K562 (cell line): ENCODE measurements around the gene KCTD16. TPM values are rescaled to one million over a fixed set of nuclear protein-coding genes. Genes with fewer than 3 reads are reported as not detected.

Experiments used
- ATAC-seq: fragments of 200-7000 bp; cut with Tn5 transposase; 3 replicates; pipeline ENCODE4 v1.9.1; 2020; ENCODE audit warnings: moderate library complexity
- BruUV-seq: library from RNA; stranded (reverse); fragments of 400-500 nt; replicated peaks from 2 replicates; lab custom pipeline; 2021; lab: Mats Ljungman, UMichigan
- CTCF ChIA-PET: fragments of 300-600 bp; formaldehyde crosslinking; extraction: SDS; loops from one replicate; lab custom pipeline; 2021; ENCODE audit warnings: low intra/inter-chr PET ratio; lab: Yijun Ruan, JAX
- POLR2A ChIA-PET: fragments of 300-600, 350-650 bp; sonication (Branson Sonifier 250); formaldehyde crosslinking; extraction: SDS; loops from one replicate; lab custom pipeline; 2021; ENCODE audit warnings: antibody characterized with exemption, inconsistent platforms; lab: Yijun Ruan, JAX
- DNase-seq, 4 experiments: peaks; one replicate each; pipeline versions ENCODE4 v3.0.0 to v3.0.0-alpha.2; 2011 to 2018; ENCODE audit warnings: low spot score in 3 of 4, mixed read lengths in 3 of 4; ENCODE audit errors: extremely low read depth in 1 of 4
- FAIRE-seq: peaks from 2 replicates; lab custom pipeline; 2011; peaks lifted over from hg19 to GRCh38; lab: Jason Lieb, UNC
- H2AFZ ChIP-seq: 2 replicates; pipeline ENCODE4 v1.6.0; 2011; ENCODE audit warnings: low read depth, low read length, control low read depth, inconsistent platforms
- H3K27ac ChIP-seq: fragments of 200-600 bp; 3 replicates; pipeline ENCODE4 v1.8.0; 2011; ENCODE audit warnings: low read depth, mild to moderate bottlenecking, control low read depth, inconsistent platforms, low read length, moderate library complexity, mixed read lengths; ENCODE audit errors: extremely low read depth
- H3K27me3 ChIP-seq, 2 experiments: fragments of 300-600 bp in 1 of 2; 2 replicates in 1 of 2; 3 replicates in 1 of 2; pipeline versions ENCODE4 v1.6.0 to v1.8.0; 2011; ENCODE audit warnings: inconsistent platforms in 2 of 2, low read length in 2 of 2, mild to moderate bottlenecking in 1 of 2, mixed read lengths in 1 of 2, moderate library complexity in 1 of 2; ENCODE audit not compliant: control insufficient read depth in 2 of 2, insufficient read depth in 2 of 2
- H3K36me3 ChIP-seq: fragments of 300-600 bp; 3 replicates; pipeline ENCODE4 v1.8.0; 2011; ENCODE audit warnings: mild to moderate bottlenecking, low read length, inconsistent platforms; ENCODE audit not compliant: control insufficient read depth, insufficient read depth
- H3K4me1 ChIP-seq, 2 experiments: fragments of 200-600 bp in 1 of 2; replicated peaks in 1 of 2; 2 replicates in 1 of 2; 3 replicates in 1 of 2; pipeline versions ENCODE4 v1.5.1 to v1.8.0; 2011; ENCODE audit warnings: inconsistent platforms in 2 of 2, low read length in 2 of 2, mild to moderate bottlenecking in 1 of 2, mixed read lengths in 1 of 2, moderate library complexity in 1 of 2; ENCODE audit not compliant: control insufficient read depth in 2 of 2, insufficient read depth in 2 of 2
- H3K4me2 ChIP-seq: 2 replicates; pipeline ENCODE4 v1.6.1; 2011; ENCODE audit warnings: low read length, control low read depth, inconsistent platforms, mixed read lengths; ENCODE audit not compliant: insufficient read depth
- H3K4me3 ChIP-seq: fragments of 200-600 bp; sonication (generic), shearing (Covaris generic); 2 replicates; pipeline ENCODE4 v1.5.1; 2016; ENCODE audit warnings: control low read depth, inconsistent platforms
- H3K79me2 ChIP-seq: fragments of 200-600 bp; 3 replicates; pipeline ENCODE4 v1.8.0; 2011; ENCODE audit warnings: low read length, inconsistent platforms; ENCODE audit not compliant: control insufficient read depth, insufficient read depth
- H3K9ac ChIP-seq, 2 experiments: 2 replicates each; pipeline versions ENCODE4 v1.6.0 to v1.6.1; 2011; ENCODE audit warnings: low read depth in 2 of 2, low read length in 2 of 2, control low read depth in 1 of 2, inconsistent platforms in 1 of 2, mild to moderate bottlenecking in 1 of 2, mixed read lengths in 1 of 2; ENCODE audit not compliant: insufficient read depth in 1 of 2
- H3K9me1 ChIP-seq: one replicate; pipeline ENCODE4 v1.6.0; 2011; ENCODE audit warnings: inconsistent platforms, mild to moderate bottlenecking, low read length, moderate library complexity; ENCODE audit not compliant: control insufficient read depth, insufficient read depth
- H3K9me3 ChIP-seq: replicated peaks from 2 replicates; pipeline ENCODE4 v1.5.1; 2011; ENCODE audit warnings: low read depth, low read length, inconsistent platforms; ENCODE audit not compliant: control insufficient read depth, insufficient read depth
- H4K20me1 ChIP-seq: replicated peaks from 2 replicates; pipeline ENCODE4 v1.6.1; 2011; ENCODE audit warnings: low read length, inconsistent platforms, mixed read lengths; ENCODE audit not compliant: control insufficient read depth, insufficient read depth
- CBX1 ChIP-seq: sonication (generic); IDR thresholded peaks from 2 replicates; pipeline ENCODE4 v1.6.1; 2016; ENCODE audit warnings: antibody characterized with exemption, low read depth, mild to moderate bottlenecking
- HDAC3 ChIP-seq: fragments of 450-650 bp; IDR thresholded peaks from 2 replicates; pipeline ENCODE4 v1.6.1; 2018; ENCODE audit warnings: borderline replicate concordance, mild to moderate bottlenecking, moderate library complexity; ENCODE audit not compliant: partially characterized antibody
- HINFP ChIP-seq: fragments of 450-650 bp; conservative IDR thresholded peaks from 2 replicates; pipeline ENCODE4 v1.6.1; 2016; ENCODE audit warnings: missing genetic modification characterization, low read depth, mild to moderate bottlenecking, control low read depth, missing compliant biosample characterization
- IFI16 ChIP-seq: fragments of 250-450 bp; sonication (Bioruptor Pico); IDR thresholded peaks from 2 replicates; pipeline ENCODE4 v2.1.2; 2022; ENCODE audit warnings: mild to moderate bottlenecking, inconsistent platforms
- MCM3 ChIP-seq: fragments of 450-650 bp; IDR thresholded peaks from 2 replicates; pipeline ENCODE4 v1.6.1; 2016
- MIER1 ChIP-seq: fragments of 450-650 bp; IDR thresholded peaks from 2 replicates; pipeline ENCODE4 v1.6.1; 2016; ENCODE audit warnings: antibody characterized with exemption, mild to moderate bottlenecking, low read depth
- MXI1 ChIP-seq: IDR thresholded peaks from 2 replicates; pipeline ENCODE4 v1.6.1; 2011; ENCODE audit warnings: low read depth, mild to moderate bottlenecking, improper control_type of control experiment, low read length
- NFYB ChIP-seq: IDR thresholded peaks from 2 replicates; pipeline ENCODE4 v1.6.1; 2011; ENCODE audit warnings: mild to moderate bottlenecking, moderate library complexity; ENCODE audit not compliant: insufficient read length; ENCODE audit errors: extremely low read depth
- PHTF2 ChIP-seq: fragments of 250-450 bp; sonication (Bioruptor Pico); IDR thresholded peaks from 2 replicates; pipeline ENCODE4 v1.5.0; 2021; ENCODE audit warnings: mild to moderate bottlenecking
- POLR2A ChIP-seq: fragments of 450-650 bp; conservative IDR thresholded peaks from 2 replicates; pipeline ENCODE4 v1.6.1; 2016
- PRMT5 ChIP-seq: sonication (generic); formaldehyde crosslinking; IDR thresholded peaks from 2 replicates; pipeline ENCODE4 v1.5.0; 2020; ENCODE audit warnings: missing genetic modification reagents
- RHOXF2B ChIP-seq: fragments of 250-450 bp; sonication (Bioruptor Pico); conservative IDR thresholded peaks from 2 replicates; pipeline ENCODE4 v1.5.1; 2021
- SMARCA4 ChIP-seq: fragments of 450-650 bp; IDR thresholded peaks from 2 replicates; pipeline ENCODE4 v1.6.1; 2016
- TFE3 ChIP-seq: fragments of 450-650 bp; formaldehyde crosslinking; IDR thresholded peaks from 2 replicates; pipeline ENCODE4 v1.4.0; 2020; ENCODE audit warnings: mild to moderate bottlenecking, mixed read lengths
- THRAP3 ChIP-seq: fragments of 450-650 bp; IDR thresholded peaks from 2 replicates; pipeline ENCODE4 v1.6.1; 2016; ENCODE audit warnings: mild to moderate bottlenecking, inconsistent platforms, borderline replicate concordance
- ZBTB26 ChIP-seq: fragments of 450-650 bp; formaldehyde crosslinking; IDR thresholded peaks from 2 replicates; pipeline ENCODE4 v1.4.0; 2022; ENCODE audit warnings: missing genetic modification characterization
- ZEB2 ChIP-seq: fragments of 450-650 bp; IDR thresholded peaks from 2 replicates; pipeline ENCODE4 v1.6.1; 2016
- ZNF133 ChIP-seq: fragments of 250-450 bp; sonication (Bioruptor Pico); IDR thresholded peaks from 2 replicates; pipeline ENCODE4 v1.4.0; 2020; ENCODE audit warnings: mild to moderate bottlenecking
- ZNF79 ChIP-seq: fragments of 250-450 bp; sonication (Bioruptor Pico); IDR thresholded peaks from 2 replicates; pipeline ENCODE4 v1.4.0; 2020; ENCODE audit warnings: low read depth, mild to moderate bottlenecking, moderate library complexity
- WGBS: fragments of 100-300 bp; shearing (Covaris generic); methylation state at CpG from one replicate; pipeline ENCODE4 v1.1.6; 2016; ENCODE audit warnings: low coverage, mixed read lengths; ENCODE audit not compliant: insufficient coverage; ENCODE audit errors: missing lambda C conversion rate; 5-methylcytosine and 5-hydroxymethylcytosine counted together
- in situ Hi-C: fragments of 300-500 bp; cut with MboI; formaldehyde crosslinking; loops from 4 replicates; pipeline ENCODE4 v1.15.0; 2018; ENCODE audit warnings: inconsistent platforms, mixed read lengths
- intact Hi-C: fragments of 100-400 bp; cut with micrococcal nuclease; formaldehyde crosslinking; loops from 2 replicates; pipeline ENCODE4 v1.14.2; 2022
- polyA plus RNA-seq, 8 experiments: library from polyadenylated mRNA; depleted of rRNA in 4 of 8; stranded (reverse) in 5 of 8; unstranded in 3 of 8; fragments of >200 nt; fragmentation: Nextera tagmentation in 2 of 8; fragmentation: Illumina TruSeq in 1 of 8; extraction: Ambion mirVana in 2 of 8; extraction: Trizol in 1 of 8; gene quantifications; 2 replicates each; pipeline versions ENCODE4 v1.2.1 to v1.2.3, GENCODE V29; 2011 to 2014; ENCODE audit warnings: inconsistent platforms in 1 of 8, missing spikeins in 1 of 8
- total RNA-seq, 7 experiments: library from RNA; depleted of rRNA in 6 of 7; stranded (reverse); fragments of >200 nt in 6 of 7; fragmentation: Illumina TruSeq in 2 of 7; extraction: Trizol in 2 of 7; gene quantifications; 2 replicates each; pipeline versions ENCODE4 v1.2.1 to v1.2.3, GENCODE V29; 2011 to 2021; ENCODE audit warnings: low replicate concordance in 1 of 7
- TF ChIP-seq, protein P1 (sequence below): fragments of 450-650 bp; IDR thresholded peaks from 2 replicates; pipeline ENCODE4 v1.6.1; 2014; ENCODE audit warnings: low read depth, mild to moderate bottlenecking, moderate library complexity, borderline replicate concordance

The KCTD16 gene
- total and polyA plus RNA-seq, 9 of the 15 experiments (the other 6 are each of a cell fraction or from before 2014, with no cell fraction given): 0.04 TPM; not detected in 8

DNA sequence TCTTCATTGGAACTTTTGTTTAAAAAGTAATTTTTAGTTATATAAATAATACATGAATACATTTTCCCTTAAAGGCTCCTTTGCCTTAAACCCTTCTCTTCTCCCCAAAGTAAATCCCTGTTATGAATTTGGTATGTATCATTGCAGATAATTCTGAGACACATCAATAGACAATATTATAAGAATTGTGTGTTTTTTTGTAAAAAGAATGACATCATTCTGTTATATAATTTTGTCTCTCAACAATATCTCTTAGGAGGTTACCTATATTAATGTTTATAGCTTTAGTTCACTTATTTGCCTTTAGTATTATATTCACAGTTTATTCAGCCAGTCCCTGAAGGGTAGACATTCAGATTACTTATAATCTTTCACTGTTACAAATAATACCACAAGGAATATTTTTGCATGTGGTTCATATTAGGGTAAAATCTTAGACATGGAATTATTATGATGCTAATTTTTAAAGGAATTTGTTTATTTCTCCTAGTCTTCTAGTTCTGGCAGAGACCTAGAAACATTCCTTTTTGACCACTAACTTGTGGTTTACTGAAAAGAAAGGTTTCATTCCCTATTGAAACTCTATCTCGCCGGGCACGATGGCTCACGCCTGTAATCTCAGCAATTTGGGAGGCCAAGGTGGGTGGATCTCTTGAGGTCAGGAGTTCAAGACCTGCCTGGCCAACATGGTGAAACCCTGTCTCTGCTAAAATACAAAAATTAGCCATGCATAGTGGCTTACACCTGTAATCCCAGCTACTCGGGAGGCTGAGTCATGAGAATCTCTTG, 105.6 kb downstream of the KCTD16 start:
- TF ChIP-seq PHTF2 (CRISPR knock-in tag) (no peak), ZBTB26 (CRISPR knock-in tag) (no peak), HINFP (tag) (no peak), THRAP3 (no peak), TFE3 (CRISPR knock-in tag) (no peak), POLR2A (no peak), RHOXF2B (CRISPR knock-in tag) (no peak), ZEB2 (no peak), SMARCA4 (no peak), MIER1 (no peak), CBX1 (no peak), ZNF133 (CRISPR knock-in tag) (no peak), HDAC3 (no peak), MXI1 (no peak), NFYB (no peak), IFI16 (no peak), PRMT5 (CRISPR knock-in tag) (no peak), MCM3 (no peak), ZNF79 (CRISPR knock-in tag) (no peak)
- TF ChIP-seq, protein P1, sequence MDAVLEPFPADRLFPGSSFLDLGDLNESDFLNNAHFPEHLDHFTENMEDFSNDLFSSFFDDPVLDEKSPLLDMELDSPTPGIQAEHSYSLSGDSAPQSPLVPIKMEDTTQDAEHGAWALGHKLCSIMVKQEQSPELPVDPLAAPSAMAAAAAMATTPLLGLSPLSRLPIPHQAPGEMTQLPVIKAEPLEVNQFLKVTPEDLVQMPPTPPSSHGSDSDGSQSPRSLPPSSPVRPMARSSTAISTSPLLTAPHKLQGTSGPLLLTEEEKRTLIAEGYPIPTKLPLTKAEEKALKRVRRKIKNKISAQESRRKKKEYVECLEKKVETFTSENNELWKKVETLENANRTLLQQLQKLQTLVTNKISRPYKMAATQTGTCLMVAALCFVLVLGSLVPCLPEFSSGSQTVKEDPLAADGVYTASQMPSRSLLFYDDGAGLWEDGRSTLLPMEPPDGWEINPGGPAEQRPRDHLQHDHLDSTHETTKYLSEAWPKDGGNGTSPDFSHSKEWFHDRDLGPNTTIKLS: no peak
- no peak overlapping the region for H2AFZ ChIP-seq
- no peaks in the 10 kb centered on the region for H3K27me3 ChIP-seq
- no peaks in the 10 kb centered on the region for H3K9me1 ChIP-seq
- H4K20me1 ChIP-seq: no peaks in the 10 kb centered on the region
- no peak overlapping the region for H3K9ac ChIP-seq
- no peak overlapping the region for H3K4me3 ChIP-seq
- ChIA-PET CTCF (no interaction called here), POLR2A (no interaction called here)
- no peaks in the 10 kb centered on the region for H3K4me1 ChIP-seq
- intact Hi-C loops: no loop called here
- 0% methylated on average over 5 of the region's 5 CpGs for WGBS
- no TSS peak for BruUV-seq
- H3K27ac ChIP-seq: no peak overlapping the region
- ATAC-seq: no peak
- DNase-seq: no peak
- no peaks in the 10 kb centered on the region for H3K36me3 ChIP-seq
- H3K9me3 ChIP-seq: no peaks in the 10 kb centered on the region
- no peak overlapping the region for H3K4me2 ChIP-seq
- H3K79me2 ChIP-seq: no peaks in the 10 kb centered on the region
- FAIRE-seq: no peak
- in situ Hi-C loops: no loop called here
